Naive thymus-derived CD8-positive, alpha-beta T cell (primary cell): ENCODE data around the gene MVP. TPM values are rescaled to one million over a fixed set of nuclear protein-coding genes. Genes with fewer than 3 reads are reported as not detected.
"Not testable (repeated sequence)": the region's sequence is repeated elsewhere in the genome, so short reads cannot be mapped to it uniquely, and the experiment has no call there.

Experiments used
- ATAC-seq, 2 donors: fragments of 150-1000 bp; cut with Tn5 transposase in 1 of 2; sonication (Bioruptor Pico), chemical (Tn5 transposase) in 1 of 2; 1 replicate in 1 of 2; 2 replicates in 1 of 2; pipeline ENCODE4 v1.10.0; 2021; ENCODE audit warnings: mild to moderate bottlenecking in 2 of 2, moderate library complexity in 2 of 2
- POLR2A ChIA-PET: fragments of 350-600 bp; sonication (Branson Sonifier 250); formaldehyde crosslinking; loops from one replicate; lab custom pipeline; 2021; ENCODE audit warnings: antibody characterized with exemption; lab: Charles Lee
- DNase-seq, 10 donors: peaks; one replicate each; pipeline versions ENCODE4 v3.0.0 to v3.0.0-alpha.2; 2020 to 2022
- H3K27ac Mint-ChIP-seq, 10 donors: one replicate each; pipeline ENCODE4 v1.8.0; 2020 to 2022; ENCODE audit warnings: mild to moderate bottlenecking in 10 of 10, mixed read lengths in 10 of 10, moderate library complexity in 4 of 10, inconsistent platforms in 1 of 10
- H3K27me3 Mint-ChIP-seq, 5 donors: one replicate each; pipeline ENCODE4 v1.8.0; 2021 to 2022; ENCODE audit warnings: mixed read lengths in 5 of 5
- H3K36me3 Mint-ChIP-seq, 3 donors: one replicate each; pipeline ENCODE4 v1.8.0; 2020 to 2022; ENCODE audit warnings: mixed read lengths in 3 of 3, mild to moderate bottlenecking in 2 of 3, inconsistent platforms in 1 of 3
- H3K4me1 Mint-ChIP-seq, 4 donors: one replicate each; pipeline ENCODE4 v1.8.0; 2021 to 2022; ENCODE audit warnings: mixed read lengths in 4 of 4
- H3K4me3 Mint-ChIP-seq, 10 donors: one replicate each; pipeline ENCODE4 v1.8.0; 2020 to 2022; ENCODE audit warnings: mild to moderate bottlenecking in 10 of 10, mixed read lengths in 10 of 10, moderate library complexity in 6 of 10, inconsistent platforms in 1 of 10
- H3K9me3 Mint-ChIP-seq, 9 donors: one replicate each; pipeline ENCODE4 v1.8.0; 2020 to 2022; ENCODE audit warnings: mixed read lengths in 9 of 9, mild to moderate bottlenecking in 3 of 9, inconsistent platforms in 1 of 9, moderate library complexity in 1 of 9
- polyA plus RNA-seq, 3 donors: library from polyadenylated mRNA; unstranded; fragments of 300-500 nt; fragmentation: Illumina TruSeq; gene quantifications; one replicate each; pipeline ENCODE4 v1.2.3, GENCODE V29; 2021
- total RNA-seq, 8 experiments: library from RNA in 2 of 8; stranded (reverse) in 2 of 8; gene quantifications; one replicate each; pipeline ENCODE4 v1.2.3 and lab custom pipeline; 2021 to 2026

MVP gene
- total and polyA plus RNA-seq, 5 experiments from 2014 or later = 120 to 160 (median 132) TPM

GRCh38 chr16:29818082-29818481, 2.2 kb upstream of the MVP start:
- peaks cover 0 to 28% (median 3%) of the 10 kb centered on the region in 3 donors for H3K36me3 Mint-ChIP-seq
- no peaks in the 10 kb centered on the region for H3K9me3 Mint-ChIP-seq
- POLR2A ChIA-PET = interaction anchor here (1.0 to 9.6 kb wide), 10 partner anchors 8 to 117 kb away, joined by 3 to 204 read pairs (median 34); partner anchors contain the start of genes C16orf54, KIF22, MAZ and PRRT2
- peaks cover 0 to 1% (median 0%) of the 10 kb centered on the region in 5 donors for H3K27me3 Mint-ChIP-seq
- peak overlapping the region; percentile 60 to 97 (median 90) for H3K27ac Mint-ChIP-seq
- DNase-seq (no peak), ATAC-seq (no peak)
- H3K4me3 Mint-ChIP-seq = peak overlapping the region; percentile 59 to 99 (median 84)
- H3K4me1 Mint-ChIP-seq = peaks cover 40 to 91% (median 71%) of the 10 kb centered on the region in 4 donors

GRCh38 chr16:29819506-29819905, 756 bp upstream of the MVP start:
- DNase-seq (no peak), ATAC-seq (no peak)
- H3K4me1 Mint-ChIP-seq = peaks cover 37 to 86% (median 77%) of the 10 kb centered on the region in 4 donors
- POLR2A ChIA-PET = interaction anchor here (0.6 to 9.6 kb wide), 8 partner anchors 8 to 46 kb away, joined by 3 to 204 read pairs (median 8); partner anchors contain the start of genes CDIPT, MAZ and PRRT2
- peaks cover 0 to 1% (median 0%) of the 10 kb centered on the region in 5 donors for H3K27me3 Mint-ChIP-seq
- H3K9me3 Mint-ChIP-seq = no peaks in the 10 kb centered on the region
- peak overlapping the region; percentile 11 to 98 (median 95) for H3K27ac Mint-ChIP-seq
- peaks cover 0 to 28% (median 3%) of the 10 kb centered on the region in 3 donors for H3K36me3 Mint-ChIP-seq
- H3K4me3 Mint-ChIP-seq = peak overlapping the region; percentile 94 to 99 (median 97)

DNA sequence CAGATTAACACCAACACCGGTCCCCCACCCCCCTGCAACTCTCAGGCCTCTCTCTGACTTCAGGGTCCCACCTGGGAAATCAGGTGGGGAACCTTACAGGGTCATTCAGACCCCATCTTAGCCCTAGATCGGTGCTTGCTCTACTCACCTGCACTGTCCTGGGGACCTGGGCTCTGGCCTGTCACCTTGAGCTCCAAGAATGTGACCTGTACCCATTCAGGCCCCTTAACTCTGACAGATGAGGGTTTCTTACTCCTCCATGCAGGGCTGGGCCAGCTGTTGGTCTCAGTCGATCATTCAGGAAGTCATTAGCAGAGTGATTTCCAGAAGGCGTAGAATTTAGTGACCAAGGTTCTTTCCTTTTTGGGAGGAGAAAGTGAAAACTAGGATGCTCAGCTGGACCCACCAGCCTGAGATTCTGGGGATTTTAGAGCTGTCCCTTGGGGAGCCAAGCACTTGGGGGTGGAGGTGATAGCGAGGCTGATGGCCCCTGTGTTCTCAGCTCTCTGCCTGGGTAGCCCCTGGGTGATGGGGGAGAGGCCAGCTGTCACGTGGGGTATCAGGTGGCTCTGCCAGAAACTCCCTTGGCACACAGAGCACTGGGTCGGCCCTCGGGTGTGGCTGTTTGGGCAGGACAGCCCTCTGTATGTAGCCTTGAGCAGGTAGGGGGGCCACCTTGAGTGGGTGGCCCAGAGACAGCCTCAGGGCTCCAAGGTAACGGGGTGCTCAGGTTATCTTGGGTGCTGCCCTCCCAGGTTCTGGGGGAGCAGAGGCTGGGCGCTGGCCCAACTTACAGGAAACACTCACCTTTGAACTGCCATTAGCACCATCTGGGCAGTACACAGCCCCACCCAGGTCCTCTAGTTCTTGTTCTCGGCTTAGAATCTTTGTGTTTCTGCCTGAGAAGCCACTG, 724 bp downstream of the MVP start:
- H3K27me3 Mint-ChIP-seq = no peaks in the 10 kb centered on the region
- H3K9me3 Mint-ChIP-seq = no peaks in the 10 kb centered on the region
- DNase-seq = peak in 6 of 10 donors; percentile 21 to 55 (median 37)
- peaks cover 0 to 28% (median 3%) of the 10 kb centered on the region in 3 donors for H3K36me3 Mint-ChIP-seq
- H3K4me3 Mint-ChIP-seq = peak overlapping the region; percentile 94 to 99 (median 97)
- peak; percentile 14 to 25 for ATAC-seq
- H3K27ac Mint-ChIP-seq = peak overlapping the region; percentile 90 to 98 (median 95)
- POLR2A ChIA-PET = interaction anchor here (0.7 to 9.6 kb wide), 11 partner anchors 11 to 153 kb away, joined by 3 to 204 read pairs (median 6); partner anchors contain the start of genes CDIPT, KIF22, MAZ and PRRT2
- peaks cover 36 to 87% (median 79%) of the 10 kb centered on the region in 4 donors for H3K4me1 Mint-ChIP-seq

GRCh38 chr16:29821643-29822115, 1.4 kb downstream of the MVP start:
- DNase-seq (no peak), ATAC-seq (peak in 1 of 2 donors; percentile 15)
- Mint-ChIP-seq H3K27me3 (no peaks in the 10 kb centered on the region), H3K4me3 (peak overlapping the region; percentile 94 to 99 (median 97)), H3K36me3 (peaks cover 0 to 28% (median 3%) of the 10 kb centered on the region in 3 donors), H3K4me1 (peaks cover 35 to 89% (median 81%) of the 10 kb centered on the region in 4 donors), H3K27ac (peak overlapping the region; percentile 90 to 98 (median 95)), H3K9me3 (no peaks in the 10 kb centered on the region)
- POLR2A ChIA-PET = interaction anchor here (0.6 to 9.6 kb wide), 10 partner anchors 12 to 180 kb away, joined by 3 to 204 read pairs (median 5); partner anchors contain the start of genes MAZ, PRRT2 and TAOK2

DNA sequence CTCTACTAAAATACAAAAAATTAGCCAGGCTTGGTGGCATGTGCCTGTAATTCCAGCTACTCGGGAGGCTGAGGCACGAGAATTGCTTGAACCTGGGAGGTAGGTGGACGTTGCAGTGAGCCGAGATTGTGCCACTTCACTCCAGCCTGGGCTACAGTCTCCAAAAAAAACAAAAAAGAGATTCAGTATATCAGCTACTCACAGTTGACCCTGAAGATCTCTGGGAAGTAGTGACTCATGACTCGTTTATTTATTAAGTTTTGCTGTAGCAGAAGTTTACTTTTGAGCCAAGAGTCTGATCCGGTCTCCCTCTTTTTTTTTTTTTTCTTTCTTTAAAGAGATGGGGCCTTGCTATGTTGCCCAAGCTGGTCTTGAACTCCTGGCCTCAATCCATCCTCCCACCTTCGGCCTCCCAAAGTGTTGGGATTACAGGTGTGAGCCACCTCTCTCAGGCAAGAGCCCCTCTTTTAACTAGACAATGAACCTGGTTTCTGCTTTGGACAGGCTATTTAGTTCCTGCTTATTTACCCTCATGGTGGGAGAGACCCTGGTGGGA, 4.4 kb downstream of the MVP start:
- peak overlapping the region; percentile 65 to 86 (median 81) for H3K4me3 Mint-ChIP-seq

GRCh38 chr16:29825145-29826044, 5.1 kb downstream of the MVP start:
- peaks cover 17 to 89% (median 77%) of the 10 kb centered on the region in 4 donors for H3K4me1 Mint-ChIP-seq
- peak overlapping the region; percentile 65 to 86 (median 81) for H3K4me3 Mint-ChIP-seq
- peaks cover 0 to 12% (median 1%) of the 10 kb centered on the region in 3 donors for H3K36me3 Mint-ChIP-seq
- peak in 1 of 2 donors; percentile 12 for ATAC-seq
- no peaks in the 10 kb centered on the region for H3K27me3 Mint-ChIP-seq
- H3K9me3 Mint-ChIP-seq = no peaks in the 10 kb centered on the region
- POLR2A ChIA-PET = interaction anchor here (0.5 to 6.6 kb wide), 9 partner anchors 9 to 241 kb away, joined by 3 to 119 read pairs (median 8); partner anchors contain the start of genes KIF22, MAZ, PAGR1 and PRRT2
- peak overlapping the region; percentile 72 to 99 (median 95) for H3K27ac Mint-ChIP-seq
- DNase-seq = peak in 3 of 10 donors; percentile 44 to 61 (median 47)

More for the DNA sequence above, 4.4 kb downstream of the MVP start:
- Mint-ChIP-seq H3K9me3 (no peaks in the 10 kb centered on the region), H3K27me3 (no peaks in the 10 kb centered on the region), H3K27ac (peak overlapping the region; percentile 72 to 99 (median 94)), H3K36me3 (peaks cover 0 to 8% (median 1%) of the 10 kb centered on the region in 3 donors), H3K4me1 (peaks cover 19 to 90% (median 76%) of the 10 kb centered on the region in 4 donors)
- DNase-seq (no peak), ATAC-seq (no peak)
- POLR2A ChIA-PET = interaction anchor here (0.5 to 6.6 kb wide), 8 partner anchors 8 to 123 kb away, joined by 3 to 119 read pairs (median 10); partner anchors contain the start of genes MAZ, PAGR1 and PRRT2

DNA sequence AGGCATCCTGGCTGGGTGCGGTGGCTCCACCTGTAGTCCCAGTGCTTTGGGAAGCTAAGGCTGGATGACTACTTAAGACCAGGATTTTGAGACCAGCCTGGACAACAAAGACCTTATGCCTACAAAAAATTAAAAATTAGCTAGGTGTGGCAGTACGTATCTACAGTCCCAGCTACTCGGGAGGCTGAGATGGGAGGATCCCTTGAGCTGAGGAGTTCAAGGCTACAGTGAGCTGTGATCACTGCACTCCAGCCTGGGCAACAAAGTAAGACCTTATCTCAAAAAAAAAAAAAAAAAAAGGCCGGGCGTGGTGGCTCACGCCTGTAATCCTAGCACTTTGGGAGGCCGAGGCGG, 6.1 kb downstream of the MVP start:
- peak overlapping the region; percentile 79 to 92 (median 86) for H3K4me3 Mint-ChIP-seq
- peaks cover 0 to 17% (median 1%) of the 10 kb centered on the region in 3 donors for H3K36me3 Mint-ChIP-seq
- POLR2A ChIA-PET = interaction anchor here (0.7 to 6.6 kb wide), 15 partner anchors 9 to 240 kb away, joined by 3 to 119 read pairs (median 6); partner anchors contain the start of genes CDIPT, KIF22, MAZ and PAGR1
- DNase-seq (no peak), ATAC-seq (no peak)
- no peaks in the 10 kb centered on the region for H3K9me3 Mint-ChIP-seq
- H3K27ac Mint-ChIP-seq = peak overlapping the region; percentile 72 to 100 (median 97)
- no peaks in the 10 kb centered on the region for H3K27me3 Mint-ChIP-seq
- H3K4me1 Mint-ChIP-seq = peaks cover 17 to 91% (median 73%) of the 10 kb centered on the region in 4 donors

- peak overlapping the region in 1 of 10 donors; percentile 55 for H3K4me3 Mint-ChIP-seq
Measured at GRCh38 chr16:29830774-29831173, 10.5 kb downstream of the MVP start.

DNA sequence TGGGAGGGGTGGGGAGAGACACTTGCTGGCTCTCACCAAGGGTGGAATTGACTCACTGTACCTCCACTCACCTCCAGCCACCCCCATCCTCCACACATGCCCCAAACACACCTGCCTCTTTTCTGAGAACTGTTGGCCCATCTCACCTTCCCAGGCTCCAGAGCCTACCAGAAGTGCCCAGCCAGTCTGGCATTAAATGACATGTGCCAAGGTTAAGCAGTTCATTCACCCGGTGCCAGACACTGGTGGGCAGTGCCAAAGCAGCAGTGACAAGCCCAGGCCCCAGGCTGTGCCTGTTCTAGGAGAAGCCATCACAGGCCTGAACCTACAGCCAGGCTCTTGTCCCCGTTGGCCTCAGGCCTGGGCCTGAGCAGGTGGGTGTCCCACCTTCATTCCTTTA, 11.2 kb downstream of the MVP start:
- no peak for ATAC-seq
- POLR2A ChIA-PET = no interaction called here
- Mint-ChIP-seq H3K4me1 (peaks cover 12 to 53% (median 37%) of the 10 kb centered on the region in 4 donors), H3K9me3 (no peaks in the 10 kb centered on the region), H3K27ac (peak overlapping the region in 5 of 10 donors; percentile 57 to 87 (median 60)), H3K36me3 (peaks cover 0 to 60% (median 8%) of the 10 kb centered on the region in 3 donors), H3K4me3 (no peak overlapping the region), H3K27me3 (no peaks in the 10 kb centered on the region)
- DNase-seq = no peak

More at GRCh38 chr16:29830774-29831173, 10.5 kb downstream of the MVP start:
- peak overlapping the region in 8 of 10 donors; percentile 9 to 84 (median 56) for H3K27ac Mint-ChIP-seq
- DNase-seq (no peak), ATAC-seq (no peak)
- no peaks in the 10 kb centered on the region for H3K27me3 Mint-ChIP-seq
- no peaks in the 10 kb centered on the region for H3K9me3 Mint-ChIP-seq
- peaks cover 12 to 59% (median 43%) of the 10 kb centered on the region in 4 donors for H3K4me1 Mint-ChIP-seq
- POLR2A ChIA-PET = no interaction called here
- peaks cover 0 to 53% (median 8%) of the 10 kb centered on the region in 3 donors for H3K36me3 Mint-ChIP-seq

DNA sequence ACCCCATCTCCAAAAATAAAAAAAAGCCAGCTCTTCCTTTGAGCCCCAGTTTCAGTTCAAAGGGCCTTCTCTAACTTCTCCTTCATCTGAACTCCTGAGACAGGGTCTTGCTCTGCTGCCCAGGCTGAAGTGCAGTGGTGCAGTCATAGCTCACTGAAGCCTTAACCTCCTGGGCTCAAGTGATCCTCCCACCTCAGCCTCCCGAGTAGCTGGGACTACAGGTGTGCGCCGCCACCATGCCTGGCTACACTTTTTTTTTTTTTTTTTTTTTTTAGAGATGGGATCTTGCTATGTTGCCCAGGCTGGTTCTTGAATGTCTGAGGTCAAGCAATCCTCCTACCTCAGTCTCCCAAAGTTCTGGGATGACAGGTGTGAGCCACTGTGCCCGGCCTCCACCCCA, 13.0 kb downstream of the MVP start:
- POLR2A ChIA-PET = interaction anchor here (0.7 to 1.0 kb wide), 3 partner anchors 9 to 136 kb away, joined by 4 to 8 read pairs (median 5); partner anchors contain the start of gene PAGR1
- peak overlapping the region in 4 of 10 donors; percentile 34 to 75 (median 55) for H3K27ac Mint-ChIP-seq
- H3K9me3 Mint-ChIP-seq, ATAC-seq, H3K27me3 Mint-ChIP-seq, H3K4me3 Mint-ChIP-seq, DNase-seq: not testable (repeated sequence)
- H3K4me1 Mint-ChIP-seq = peaks cover 9 to 37% (median 23%) of the 10 kb centered on the region in 4 donors
- H3K36me3 Mint-ChIP-seq = peaks cover 0 to 75% (median 8%) of the 10 kb centered on the region in 3 donors

DNA sequence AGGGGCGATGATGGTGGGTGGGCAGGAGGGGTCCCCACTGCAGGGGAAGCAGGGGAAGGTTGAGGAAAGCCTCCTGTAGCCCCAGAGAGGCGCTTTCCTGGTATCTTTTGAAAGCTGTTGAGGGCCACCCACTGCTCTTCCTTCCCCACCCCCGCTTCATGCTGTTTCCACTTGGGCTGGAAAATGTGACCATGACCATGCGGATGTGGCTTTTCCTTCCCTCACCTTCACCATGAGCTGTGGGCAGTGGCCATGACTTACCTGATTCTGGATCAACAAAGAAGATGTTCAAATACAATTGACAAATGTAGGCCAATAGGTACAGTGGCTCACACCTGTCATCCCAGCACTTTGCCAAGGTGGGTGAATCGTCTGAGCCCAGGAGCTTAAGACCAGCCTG, 13.8 kb downstream of the MVP start:
- H3K9me3 Mint-ChIP-seq = no peaks in the 10 kb centered on the region
- H3K4me3 Mint-ChIP-seq = no peak overlapping the region
- no peaks in the 10 kb centered on the region for H3K27me3 Mint-ChIP-seq
- peak overlapping the region in 1 of 10 donors; percentile 51 for H3K27ac Mint-ChIP-seq
- H3K4me1 Mint-ChIP-seq = peaks cover 9 to 30% (median 21%) of the 10 kb centered on the region in 4 donors
- POLR2A ChIA-PET = interaction anchor here (0.6 to 1.0 kb wide), 4 partner anchors 17 to 214 kb away, joined by 3 to 5 read pairs (median 3); partner anchors contain the start of gene KCTD13
- peaks cover 0 to 82% (median 8%) of the 10 kb centered on the region in 3 donors for H3K36me3 Mint-ChIP-seq
- no peak for DNase-seq
- no peak for ATAC-seq
